ENCODE results near the gene FAR1.

Gene FAR1

GRCh38 chr11:13777341-13777985 is 109.0 kb downstream of the FAR1 start:
- DNase-seq (ENCODE audit: low read depth, low spot score) = no peak

GRCh38 chr11:13778345-13778744 is 109.9 kb downstream of the FAR1 start:
- no peak for DNase-seq (ENCODE audit: low read depth, low spot score)

GRCh38 chr11:13781153-13781552 is 112.7 kb downstream of the FAR1 start:
- DNase-seq (ENCODE audit: low read depth, low spot score) = no peak

All from activated CD4-positive, CD25-positive, alpha-beta regulatory T cell treated with anti-CD3 and anti-CD28 coated beads, Interleukin-2, amount 50 U/mL, for 16 hours (primary cell).